GM12875 (cell line): ENCODE data around the gene GPR108.

ENCODE experiments used
- H3K4me3 ChIP-seq: one replicate; pipeline ENCODE4 v1.5.1; 2011; ENCODE audit warnings: low read depth, low read length, control low read depth
- CTCF ChIP-seq: IDR thresholded peaks from 2 replicates; pipeline ENCODE4 v1.5.1; 2011; ENCODE audit warnings: low read depth, mild to moderate bottlenecking, control low read depth, inconsistent platforms, low read length, moderate library complexity, borderline replicate concordance; ENCODE audit not compliant: insufficient read depth

The GPR108 gene

GRCh38 chr19:6734096-6734696, 3.2 kb downstream of the GPR108 start:
- H3K4me3 ChIP-seq = peak overlapping the region; percentile 12
- TF ChIP-seq CTCF = no peak

- TF ChIP-seq CTCF = peak; percentile 49
- H3K4me3 ChIP-seq = peak overlapping the region; percentile 12
Observed at GRCh38 chr19:6733338-6734095, 3.9 kb downstream of the GPR108 start.

DNA sequence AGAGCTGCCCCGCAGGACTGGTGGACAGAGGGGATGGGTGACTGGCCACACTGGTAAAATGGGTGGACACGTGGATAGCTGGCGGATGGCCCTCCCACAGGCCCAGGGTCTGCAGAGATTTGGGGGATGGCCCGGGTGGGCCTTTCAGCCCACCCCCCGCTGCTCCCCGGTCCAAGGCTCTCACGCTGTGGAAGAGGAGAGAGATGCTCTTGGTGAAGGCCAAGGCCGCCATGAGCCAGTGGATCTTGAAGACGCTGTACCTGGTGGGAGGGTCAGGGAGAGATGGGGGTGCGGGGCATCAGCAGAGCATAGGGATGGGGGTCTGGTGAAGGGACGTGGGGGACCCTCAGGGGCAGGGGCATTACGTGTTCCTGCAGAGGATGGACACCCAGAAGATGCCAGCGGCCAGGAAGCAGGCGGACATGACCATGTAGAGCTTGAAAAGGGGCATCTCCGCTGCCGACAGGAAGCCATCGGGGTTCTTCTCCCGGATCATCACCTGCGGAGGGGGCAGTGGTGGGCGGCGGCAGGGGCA, 4.5 kb downstream of the GPR108 start:
- H3K4me3 ChIP-seq = no peak overlapping the region
- no peak for TF ChIP-seq CTCF

DNA sequence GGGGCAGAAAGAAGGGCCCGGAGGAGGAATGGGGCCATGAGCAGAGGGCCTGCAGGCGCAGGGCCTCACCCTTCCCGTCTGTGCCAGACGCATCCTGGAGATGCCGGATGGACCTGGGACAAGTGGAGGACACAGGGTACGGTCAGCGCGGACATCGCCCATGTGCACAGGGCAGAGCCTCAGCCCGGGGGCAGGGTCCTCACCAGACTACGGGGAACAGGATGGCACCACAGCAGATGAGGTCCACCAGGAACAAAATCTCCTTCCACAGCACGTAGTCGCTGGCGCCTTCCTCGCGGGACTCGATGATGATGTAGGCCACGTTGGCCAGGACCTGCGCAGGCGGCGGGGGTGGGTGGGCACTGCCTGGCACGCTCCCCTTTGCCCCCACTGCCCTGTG, 5.6 kb downstream of the GPR108 start:
- H3K4me3 ChIP-seq = no peak overlapping the region
- no peak for TF ChIP-seq CTCF

GRCh38 chr19:6730941-6731670, 6.3 kb downstream of the GPR108 start:
- H3K4me3 ChIP-seq = no peak overlapping the region
- no peak for TF ChIP-seq CTCF

GRCh38 chr19:6730153-6730804, 7.1 kb downstream of the GPR108 start:
- H3K4me3 ChIP-seq = no peak overlapping the region
- no peak for TF ChIP-seq CTCF
